ENCODE data around the gene PRUNE2. TPM values are rescaled to one million over a fixed set of nuclear protein-coding genes. Genes with fewer than 3 reads are reported as not detected.

PRUNE2 gene
- polyA plus RNA-seq, 1 experiment, result 0.78 TPM

DNA sequence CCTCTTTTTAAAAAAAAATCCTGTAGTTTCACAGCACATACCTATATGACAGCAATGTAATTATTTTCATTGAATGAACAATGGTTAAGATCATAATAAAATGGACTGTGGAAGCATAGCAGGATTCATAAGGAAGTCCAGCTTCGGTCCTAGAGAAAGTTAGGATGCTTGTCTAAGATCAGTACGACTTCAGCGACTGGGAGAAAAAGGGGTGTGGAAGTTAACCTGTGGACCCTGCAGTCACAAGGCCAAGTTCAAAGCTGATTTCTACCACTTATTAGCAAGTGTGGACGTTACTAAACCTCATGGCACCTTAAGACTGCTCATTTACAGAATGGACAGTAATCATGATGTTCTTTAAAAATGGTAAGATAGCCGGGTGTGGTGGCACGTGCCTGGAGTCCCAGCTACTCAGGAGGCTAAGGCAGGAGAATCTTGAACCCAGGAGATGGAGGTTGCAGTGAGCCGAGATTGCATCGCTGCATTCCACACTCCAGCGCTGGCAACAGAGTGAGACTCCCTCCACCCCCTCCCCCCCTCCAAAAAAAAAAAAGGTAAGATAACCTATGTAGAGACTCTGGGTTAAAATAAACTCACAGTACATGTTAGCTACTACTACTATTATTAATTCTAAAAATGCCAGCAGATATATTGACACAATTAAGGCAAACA, 213.3 kb downstream of the PRUNE2 start:
- peaks cover 5% of the 10 kb centered on the region for H3K27me3 ChIP-seq (ENCODE audit: control insufficient read depth, insufficient read depth, low read length)
- no peak overlapping the region for H3K4me3 ChIP-seq (ENCODE audit: low read depth, low read length)
- no peak for TF ChIP-seq CTCF (IDR thresholded peaks at IDR 0.05; ENCODE audit: insufficient read depth, low read depth, low read length)
- H3K36me3 ChIP-seq (ENCODE audit: control insufficient read depth, insufficient read depth, low read length), result no peaks in the 10 kb centered on the region
- DNase-seq (ENCODE audit: low read depth), result no peak
- POLR2A ChIA-PET, result no interaction called here
- CTCF ChIA-PET, result interaction anchor here (1.9 to 2.8 kb wide), 4 partner anchors 11 to 246 kb away, joined by 6 to 9 read pairs (median 7); no protein-coding TSS in a partner anchor

DNA sequence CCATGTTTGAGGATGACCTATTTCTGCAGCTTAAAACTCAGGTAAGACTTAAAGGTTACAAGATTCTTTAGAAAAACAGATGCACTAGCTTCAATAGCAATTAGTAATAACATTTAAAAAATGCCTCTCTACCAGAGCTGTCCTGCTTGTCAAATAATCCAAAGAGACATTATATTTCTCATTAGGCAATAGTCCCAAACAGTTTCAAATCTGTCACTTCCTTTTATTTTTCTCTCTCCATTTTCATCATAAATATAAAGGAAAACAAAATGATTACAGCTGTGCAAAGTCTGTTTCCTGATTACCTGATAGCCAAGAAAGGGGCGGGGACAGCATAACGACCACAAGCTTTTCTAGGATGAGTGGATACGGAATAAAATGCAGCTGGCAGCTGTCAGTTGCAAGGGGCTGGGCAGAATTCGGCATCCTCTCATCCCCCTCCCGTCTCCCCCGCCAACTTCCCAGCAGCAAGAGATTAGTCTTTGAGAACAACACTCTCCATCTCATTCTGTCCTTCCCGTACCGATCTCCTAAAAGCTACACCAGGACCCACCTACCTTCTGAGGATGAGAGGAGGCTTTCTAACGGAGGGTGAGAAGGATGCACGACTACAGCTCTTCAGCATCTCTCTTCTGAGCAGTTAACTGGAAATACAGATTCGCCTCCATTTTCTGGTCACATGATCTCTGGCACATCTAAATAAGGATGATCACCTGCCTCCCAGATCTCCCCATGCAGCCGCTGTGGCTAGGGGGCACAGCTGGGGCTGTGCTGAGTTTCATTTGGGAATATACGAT, 214.2 kb downstream of the PRUNE2 start:
- peaks cover 5% of the 10 kb centered on the region for H3K27me3 ChIP-seq (ENCODE audit: control insufficient read depth, insufficient read depth, low read length)
- TF ChIP-seq CTCF (IDR thresholded peaks at IDR 0.05; ENCODE audit: insufficient read depth, low read depth, low read length), result no peak
- ChIA-PET CTCF (interaction anchor here (0.6 to 2.8 kb wide), 5 partner anchors 11 to 245 kb away, joined by 3 to 10 read pairs (median 7); no protein-coding TSS in a partner anchor), POLR2A (no interaction called here)
- no peak for DNase-seq (ENCODE audit: low read depth)
- peak overlapping the region; percentile 18; the same call in 1 of the 2 replicates for H3K4me3 ChIP-seq (ENCODE audit: low read depth, low read length)
- no peaks in the 10 kb centered on the region for H3K36me3 ChIP-seq (ENCODE audit: control insufficient read depth, insufficient read depth, low read length)

DNA sequence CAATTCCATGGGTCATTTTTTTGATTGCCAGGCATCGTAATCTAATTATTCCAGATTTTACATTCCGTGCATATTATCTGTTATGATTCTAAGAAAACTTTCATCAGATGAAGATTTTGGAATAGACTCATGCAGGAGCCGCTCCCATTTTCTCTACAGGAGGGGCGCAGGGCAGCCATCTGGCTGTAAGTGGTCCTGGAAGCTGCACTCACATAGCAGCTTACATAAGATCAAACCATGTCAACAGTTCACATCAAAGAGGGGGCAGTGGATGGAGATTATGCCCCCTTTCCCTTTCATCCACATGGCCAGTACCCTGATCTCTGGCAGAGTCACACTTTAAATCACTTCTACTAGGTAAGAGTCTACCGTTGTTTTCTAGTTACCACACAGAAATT, 214.9 kb downstream of the PRUNE2 start:
- DNase-seq (ENCODE audit: low read depth), result no peak
- ChIA-PET POLR2A (no interaction called here), CTCF (interaction anchor here (1.0 to 2.8 kb wide), 7 partner anchors 9 to 297 kb away, joined by 3 to 10 read pairs (median 6); partner anchors contain the start of gene RFK)
- no peak for TF ChIP-seq CTCF (IDR thresholded peaks at IDR 0.05; ENCODE audit: insufficient read depth, low read depth, low read length)
- H3K4me3 ChIP-seq (ENCODE audit: low read depth, low read length), result no peak overlapping the region
- no peaks in the 10 kb centered on the region for H3K36me3 ChIP-seq (ENCODE audit: control insufficient read depth, insufficient read depth, low read length)
- H3K27me3 ChIP-seq (ENCODE audit: control insufficient read depth, insufficient read depth, low read length), result peaks cover 5% of the 10 kb centered on the region

GRCh38 chr9:76690246-76690972, 215.5 kb downstream of the PRUNE2 start:
- no peak for DNase-seq (ENCODE audit: low read depth)
- TF ChIP-seq CTCF (IDR thresholded peaks at IDR 0.05; ENCODE audit: insufficient read depth, low read depth, low read length), result no peak
- CTCF ChIA-PET, result interaction anchor here (1.0 to 2.8 kb wide), 6 partner anchors 9 to 296 kb away, joined by 3 to 10 read pairs (median 5); partner anchors contain the start of gene RFK
- POLR2A ChIA-PET, result no interaction called here
- H3K27me3 ChIP-seq (ENCODE audit: control insufficient read depth, insufficient read depth, low read length), result peaks cover 5% of the 10 kb centered on the region
- no peaks in the 10 kb centered on the region for H3K36me3 ChIP-seq (ENCODE audit: control insufficient read depth, insufficient read depth, low read length)
- H3K4me3 ChIP-seq (ENCODE audit: low read depth, low read length), result no peak overlapping the region
